SU-DHL-6 (cell line): Measurements from ENCODE around the gene TBC1D1.

Experiments
- H2AFZ ChIP-seq: fragments of 200-600 bp; sonication (generic); 2 replicates; pipeline ENCODE4 v1.6.1; 2014; ENCODE audit warnings: low read depth, mild to moderate bottlenecking, moderate library complexity, mixed read lengths, antibody characterized with exemption, low read length; ENCODE audit not compliant: severe bottlenecking
- H3F3A ChIP-seq: fragments of 200-600 bp; shearing (Covaris generic); 2 replicates; pipeline ENCODE4 v1.6.0; 2016; ENCODE audit warnings: antibody characterized with exemption, mild to moderate bottlenecking; ENCODE audit not compliant: insufficient read depth
- H3K27ac ChIP-seq: fragments of 200-600 bp; sonication (generic); 2 replicates; pipeline ENCODE4 v1.5.1; 2016; ENCODE audit warnings: low read depth, mild to moderate bottlenecking, low read length, moderate library complexity, mixed read lengths
- H3K27me3 ChIP-seq: fragments of 200-600 bp; sonication (generic), shearing (Covaris generic); 2 replicates; pipeline ENCODE4 v1.6.0; 2014; ENCODE audit warnings: mild to moderate bottlenecking, low read length
- H3K36me3 ChIP-seq: fragments of 200-600 bp; sonication (generic); 2 replicates; pipeline ENCODE4 v1.6.1; 2014; ENCODE audit warnings: mild to moderate bottlenecking, low read length, mixed read lengths
- H3K4me2 ChIP-seq: fragments of 300-600, 200-600 bp; shearing (Covaris generic), sonication (generic); 2 replicates; pipeline ENCODE4 v1.6.0; 2014; ENCODE audit warnings: low read length, low read depth, mild to moderate bottlenecking; ENCODE audit not compliant: poor library complexity, severe bottlenecking
- H3K4me3 ChIP-seq: fragments of 200-600 bp; sonication (generic); 2 replicates; pipeline ENCODE4 v1.5.1; 2014; ENCODE audit warnings: antibody characterized with exemption, low read length, mild to moderate bottlenecking, mixed read lengths; ENCODE audit not compliant: insufficient read depth, poor library complexity, severe bottlenecking
- H3K79me2 ChIP-seq: fragments of 200-600 bp; sonication (generic); 2 replicates; pipeline ENCODE4 v1.6.1; 2014; ENCODE audit warnings: mild to moderate bottlenecking, low read length, moderate library complexity; ENCODE audit not compliant: insufficient read depth
- H3K9ac ChIP-seq: fragments of 200-600 bp; sonication (generic); 2 replicates; pipeline ENCODE4 v1.7.0; 2014; ENCODE audit warnings: mild to moderate bottlenecking, low read length
- H3K9me2 ChIP-seq: fragments of 200-600 bp; sonication (generic); replicated peaks from 2 replicates; pipeline ENCODE4 v1.6.1; 2014; ENCODE audit warnings: low read length; ENCODE audit not compliant: insufficient read depth
- H3K9me3 ChIP-seq: fragments of 200-600 bp; sonication (generic); 2 replicates; pipeline ENCODE4 v1.6.1; 2014; ENCODE audit warnings: low read length, mixed read lengths; ENCODE audit not compliant: insufficient read depth
- H4K20me1 ChIP-seq: fragments of 200-600 bp; sonication (generic); 2 replicates; pipeline ENCODE4 v1.6.1; 2014; ENCODE audit warnings: low read depth, mild to moderate bottlenecking, antibody characterized with exemption, low read length, moderate library complexity, mixed read lengths
- EZH2phosphoT487 ChIP-seq: fragments of 200-600 bp; sonication (generic), shearing (Covaris generic); conservative IDR thresholded peaks from 2 replicates; pipeline ENCODE4 v1.6.1; 2018; ENCODE audit warnings: mild to moderate bottlenecking, antibody characterized with exemption, low read length, moderate library complexity, mixed read lengths
- TF ChIP-seq, protein P1 (sequence below): fragments of 200-600 bp; sonication (generic); IDR thresholded peaks from one replicate; pipeline ENCODE4 v1.5.1; 2017; ENCODE audit warnings: antibody characterized with exemption, mild to moderate bottlenecking, low read length, moderate library complexity; ENCODE audit not compliant: insufficient read depth, poor library complexity, severe bottlenecking

TBC1D1 gene

DNA sequence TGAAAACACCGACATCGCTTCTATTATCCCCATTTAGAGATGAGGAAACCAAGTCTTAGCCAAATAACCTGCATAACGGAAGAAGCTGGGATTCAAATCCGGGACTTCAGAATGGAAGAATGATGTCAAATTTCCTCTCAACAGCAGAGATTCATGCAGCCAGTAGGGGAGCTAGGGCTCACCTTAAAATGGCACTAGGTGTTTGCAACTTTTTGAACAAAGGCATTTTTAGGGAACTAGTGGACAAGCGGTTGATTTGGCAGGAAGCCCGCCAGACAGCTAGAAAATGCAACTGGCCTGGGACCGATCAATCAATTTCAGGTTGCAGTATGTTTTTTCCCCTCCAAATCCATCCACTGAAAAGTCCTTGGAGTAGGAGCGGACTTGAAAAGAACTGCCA lies 293.5 kb downstream of the TBC1D1 start:
- Histone ChIP-seq H3K27me3 (no peaks in the 10 kb centered on the region), H3K4me2 (no peak overlapping the region), H3K9me2 (no peaks in the 10 kb centered on the region), H3K79me2 (no peaks in the 10 kb centered on the region), H3K4me3 (no peak overlapping the region), H3F3A (no peaks in the 10 kb centered on the region), H3K9ac (no peak overlapping the region), H2AFZ (no peak overlapping the region), H3K36me3 (no peaks in the 10 kb centered on the region), H4K20me1 (no peaks in the 10 kb centered on the region), H3K9me3 (no peaks in the 10 kb centered on the region), H3K27ac (no peak overlapping the region)
- no peak for TF ChIP-seq EZH2phosphoT487
- TF ChIP-seq, protein P1, sequence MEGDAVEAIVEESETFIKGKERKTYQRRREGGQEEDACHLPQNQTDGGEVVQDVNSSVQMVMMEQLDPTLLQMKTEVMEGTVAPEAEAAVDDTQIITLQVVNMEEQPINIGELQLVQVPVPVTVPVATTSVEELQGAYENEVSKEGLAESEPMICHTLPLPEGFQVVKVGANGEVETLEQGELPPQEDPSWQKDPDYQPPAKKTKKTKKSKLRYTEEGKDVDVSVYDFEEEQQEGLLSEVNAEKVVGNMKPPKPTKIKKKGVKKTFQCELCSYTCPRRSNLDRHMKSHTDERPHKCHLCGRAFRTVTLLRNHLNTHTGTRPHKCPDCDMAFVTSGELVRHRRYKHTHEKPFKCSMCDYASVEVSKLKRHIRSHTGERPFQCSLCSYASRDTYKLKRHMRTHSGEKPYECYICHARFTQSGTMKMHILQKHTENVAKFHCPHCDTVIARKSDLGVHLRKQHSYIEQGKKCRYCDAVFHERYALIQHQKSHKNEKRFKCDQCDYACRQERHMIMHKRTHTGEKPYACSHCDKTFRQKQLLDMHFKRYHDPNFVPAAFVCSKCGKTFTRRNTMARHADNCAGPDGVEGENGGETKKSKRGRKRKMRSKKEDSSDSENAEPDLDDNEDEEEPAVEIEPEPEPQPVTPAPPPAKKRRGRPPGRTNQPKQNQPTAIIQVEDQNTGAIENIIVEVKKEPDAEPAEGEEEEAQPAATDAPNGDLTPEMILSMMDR: no peak

DNA sequence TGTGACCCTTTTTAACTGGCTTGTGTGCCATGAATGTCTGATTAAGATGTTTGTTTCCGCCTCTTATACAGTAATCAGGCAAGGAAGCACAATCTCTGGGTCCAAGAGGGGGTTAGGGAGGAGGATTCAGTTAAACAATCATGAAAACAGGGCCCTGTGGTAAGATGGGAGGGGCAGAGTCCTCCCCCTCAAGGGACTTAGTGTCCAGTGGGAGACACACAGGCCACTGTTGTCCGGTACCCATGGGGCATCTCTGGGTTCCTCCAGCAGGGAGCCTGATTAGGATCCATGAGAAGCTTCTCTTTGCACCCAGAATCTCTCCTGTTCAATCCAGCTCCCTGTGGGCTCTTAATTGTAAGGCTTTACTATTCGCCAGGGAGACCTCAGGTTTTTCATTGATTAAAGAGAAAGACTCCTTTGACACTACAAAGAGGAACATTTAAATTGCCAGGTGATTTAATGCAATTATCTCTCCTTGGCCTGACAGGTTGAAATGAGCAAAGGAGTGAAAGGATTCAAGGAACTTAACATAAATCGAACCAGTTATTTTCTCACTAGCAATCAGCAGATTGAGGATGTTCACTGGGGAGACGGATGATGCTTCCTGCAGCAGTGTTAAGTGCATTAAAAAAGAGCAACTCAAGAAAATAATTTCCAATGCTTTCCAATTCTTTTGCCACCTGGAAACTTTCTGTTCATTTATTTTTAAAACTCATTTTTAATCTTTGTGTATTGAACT lies 294.7 kb downstream of the TBC1D1 start:
- H3K9ac ChIP-seq: no peak overlapping the region
- no peaks in the 10 kb centered on the region for H3K27me3 ChIP-seq
- H2AFZ ChIP-seq: no peak overlapping the region
- no peak for TF ChIP-seq EZH2phosphoT487
- TF ChIP-seq, protein P1: no peak
- H3K27ac ChIP-seq: no peak overlapping the region
- no peaks in the 10 kb centered on the region for H3K36me3 ChIP-seq
- H4K20me1 ChIP-seq: no peaks in the 10 kb centered on the region
- no peak overlapping the region for H3K4me3 ChIP-seq
- no peaks in the 10 kb centered on the region for H3F3A ChIP-seq
- no peaks in the 10 kb centered on the region for H3K9me2 ChIP-seq
- no peaks in the 10 kb centered on the region for H3K9me3 ChIP-seq
- no peak overlapping the region for H3K4me2 ChIP-seq
- no peaks in the 10 kb centered on the region for H3K79me2 ChIP-seq

DNA sequence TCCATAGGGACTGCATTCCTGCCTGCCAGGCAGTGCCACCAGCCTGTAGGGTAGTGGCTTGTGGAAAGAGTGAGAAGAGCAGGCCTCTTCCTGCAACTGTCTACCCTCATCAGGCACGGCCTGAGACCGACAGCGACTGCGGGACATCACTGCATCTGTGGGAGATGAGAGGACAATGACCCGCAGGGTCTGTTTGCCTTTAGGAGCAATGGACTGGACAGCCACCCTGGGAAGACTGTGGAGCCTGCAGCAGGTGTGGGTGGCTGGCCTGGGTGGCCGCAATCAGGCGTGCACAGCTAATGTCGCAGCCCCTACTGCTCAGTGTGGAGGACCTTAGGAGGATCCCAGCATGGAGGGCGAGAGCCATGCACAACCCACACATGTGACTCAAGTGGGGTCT lies 297.3 kb downstream of the TBC1D1 start:
- Histone ChIP-seq H3F3A (no peaks in the 10 kb centered on the region), H3K9ac (no peak overlapping the region), H2AFZ (no peak overlapping the region), H3K36me3 (no peaks in the 10 kb centered on the region), H3K4me3 (no peak overlapping the region), H3K9me3 (no peaks in the 10 kb centered on the region), H3K9me2 (no peaks in the 10 kb centered on the region), H4K20me1 (no peaks in the 10 kb centered on the region), H3K27ac (no peak overlapping the region), H3K4me2 (no peak overlapping the region), H3K79me2 (no peaks in the 10 kb centered on the region), H3K27me3 (no peaks in the 10 kb centered on the region)
- TF ChIP-seq, protein P1: no peak
- TF ChIP-seq EZH2phosphoT487: no peak
